Neural progenitor cell (in vitro differentiated cells): Measurements from ENCODE around the gene CHRND. TPM values are rescaled to one million over a fixed set of nuclear protein-coding genes. Genes with fewer than 3 reads are reported as not detected.

Source experiments
- DNase-seq: peaks from one replicate; pipeline ENCODE4 v3.0.0-alpha.2; 2016; ENCODE audit warnings: low spot score
- H2AFZ ChIP-seq: fragments of 200-600 bp; sonication (generic); replicated peaks from 2 replicates; pipeline ENCODE4 v1.6.1; 2016; ENCODE audit warnings: antibody characterized with exemption
- H3F3A ChIP-seq: fragments of 200-600 bp; sonication (generic); 2 replicates; pipeline ENCODE4 v1.6.1; 2016; ENCODE audit warnings: antibody characterized with exemption, low read depth
- H3K27ac ChIP-seq: fragments of 200-600 bp; sonication (generic); 2 replicates; pipeline ENCODE4 v1.5.1; 2016; ENCODE audit warnings: mild to moderate bottlenecking
- H3K27me3 ChIP-seq: fragments of 200-600 bp; sonication (generic); 2 replicates; pipeline ENCODE4 v1.6.1; 2016; ENCODE audit warnings: mild to moderate bottlenecking, moderate library complexity
- H3K36me3 ChIP-seq: fragments of 200-600 bp; sonication (generic); 2 replicates; pipeline ENCODE4 v1.5.1; 2016
- H3K4me1 ChIP-seq: fragments of 200-600 bp; sonication (generic); 2 replicates; pipeline ENCODE4 v1.6.1; 2016; ENCODE audit warnings: mixed run types
- H3K4me2 ChIP-seq: fragments of 200-600 bp; sonication (generic); 2 replicates; pipeline ENCODE4 v1.6.1; 2016
- H3K4me3 ChIP-seq: fragments of 200-600 bp; sonication (generic); 2 replicates; pipeline ENCODE4 v1.5.1; 2016
- H3K79me2 ChIP-seq: fragments of 200-600 bp; sonication (generic); 2 replicates; pipeline ENCODE4 v1.6.1; 2016; ENCODE audit warnings: low read depth
- H3K9ac ChIP-seq: fragments of 200-600 bp; sonication (generic); 2 replicates; pipeline ENCODE4 v1.6.1; 2016
- H3K9me3 ChIP-seq: fragments of 200-600 bp; sonication (generic); 2 replicates; pipeline ENCODE4 v1.5.1; 2016; ENCODE audit warnings: low read depth
- H4K20me1 ChIP-seq: fragments of 200-600 bp; sonication (generic); 2 replicates; pipeline ENCODE4 v1.6.1; 2016; ENCODE audit warnings: low read depth
- H3K27ac Mint-ChIP-seq: 3 replicates; pipeline ENCODE4 v1.8.0; 2021; ENCODE audit warnings: mixed read lengths
- H3K27me3 Mint-ChIP-seq: 2 replicates; pipeline ENCODE4 v1.8.0; 2022; ENCODE audit warnings: low read depth, mild to moderate bottlenecking, inconsistent platforms, moderate library complexity, mixed read lengths; ENCODE audit not compliant: insufficient read depth
- H3K36me3 Mint-ChIP-seq: 3 replicates; pipeline ENCODE4 v1.8.0; 2021; ENCODE audit warnings: mixed read lengths
- H3K4me1 Mint-ChIP-seq: 3 replicates; pipeline ENCODE4 v1.8.0; 2021; ENCODE audit warnings: mixed read lengths
- H3K4me3 Mint-ChIP-seq: 3 replicates; pipeline ENCODE4 v1.8.0; 2021; ENCODE audit warnings: mild to moderate bottlenecking, moderate library complexity, mixed read lengths
- H3K9me3 Mint-ChIP-seq: 3 replicates; pipeline ENCODE4 v1.8.0; 2020; ENCODE audit warnings: mixed read lengths
- CTCF ChIP-seq: fragments of 200-600 bp; sonication (generic); IDR thresholded peaks from 2 replicates; pipeline ENCODE4 v1.5.1; 2017; ENCODE audit warnings: antibody characterized with exemption, mild to moderate bottlenecking
- EZH2 ChIP-seq: fragments of 200-600 bp; sonication (generic); IDR thresholded peaks from 2 replicates; pipeline ENCODE4 v1.6.1; 2017; ENCODE audit warnings: antibody characterized with exemption, mild to moderate bottlenecking, moderate library complexity
- EZH2phosphoT487 ChIP-seq: fragments of 200-600 bp; sonication (generic); IDR thresholded peaks from 2 replicates; pipeline ENCODE4 v1.6.1; 2017; ENCODE audit warnings: antibody characterized with exemption
- total RNA-seq: library from RNA; depleted of rRNA; stranded (reverse); fragments of >200 nt; gene quantifications from 2 replicates; pipeline ENCODE4 v1.2.3, GENCODE V29; 2015; ENCODE audit warnings: low replicate concordance

The CHRND gene
- total RNA-seq, 1 donor from 2014 or later = not detected

DNA sequence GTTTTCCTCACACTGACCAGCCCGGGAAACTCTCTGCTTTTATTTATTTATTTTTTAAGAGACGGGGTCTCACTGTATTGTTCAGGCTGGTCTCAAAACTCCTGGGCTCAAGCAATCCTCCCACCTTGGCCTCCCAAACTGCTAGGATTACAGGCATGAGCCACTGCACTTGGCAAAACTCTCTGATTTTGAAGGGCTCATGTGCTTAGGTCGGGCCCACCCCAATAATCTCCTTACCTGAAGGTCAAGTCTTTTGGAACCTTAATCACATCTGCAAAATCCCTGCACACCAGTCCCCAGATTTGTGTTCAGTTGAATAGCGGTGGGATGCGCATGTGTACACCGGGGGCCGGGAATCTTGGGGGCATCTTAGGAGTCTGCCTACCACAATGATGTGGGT, 30.7 kb upstream of the CHRND start:
- Mint-ChIP-seq H3K4me1 (peaks cover 12% of the 10 kb centered on the region), H3K27me3 (peaks cover 22% of the 10 kb centered on the region), H3K36me3 (no peaks in the 10 kb centered on the region), H3K27ac (no peak overlapping the region), H3K9me3 (peaks cover 3% of the 10 kb centered on the region), H3K4me3 (no peak overlapping the region)
- Histone ChIP-seq H3K27ac (no peak overlapping the region), H2AFZ (no peak overlapping the region), H3K4me3 (no peak overlapping the region), H3K9me3 (no peaks in the 10 kb centered on the region), H3K4me2 (no peak overlapping the region), H3K4me1 (peaks cover 22% of the 10 kb centered on the region), H3K79me2 (no peaks in the 10 kb centered on the region), H3K27me3 (peaks cover 8% of the 10 kb centered on the region), H3K9ac (no peak overlapping the region), H4K20me1 (no peaks in the 10 kb centered on the region), H3F3A (no peaks in the 10 kb centered on the region), H3K36me3 (no peaks in the 10 kb centered on the region)
- no peak for TF ChIP-seq EZH2
- no peak for DNase-seq

- Histone ChIP-seq H3K9ac (no peak overlapping the region), H3K36me3 (no peaks in the 10 kb centered on the region), H3K79me2 (no peaks in the 10 kb centered on the region), H3K4me2 (no peak overlapping the region), H3K9me3 (no peaks in the 10 kb centered on the region), H2AFZ (no peak overlapping the region), H3K27ac (no peak overlapping the region), H4K20me1 (peaks cover 4% of the 10 kb centered on the region), H3F3A (no peaks in the 10 kb centered on the region), H3K27me3 (peaks cover 18% of the 10 kb centered on the region), H3K4me3 (no peak overlapping the region), H3K4me1 (peaks cover 22% of the 10 kb centered on the region)
- H3K9me3 Mint-ChIP-seq = peaks cover 3% of the 10 kb centered on the region
- TF ChIP-seq CTCF (no peak), EZH2 (no peak), EZH2phosphoT487 (no peak)
- peak overlapping the region; percentile 53 for H3K4me3 Mint-ChIP-seq
- no peak overlapping the region for H3K27ac Mint-ChIP-seq
- DNase-seq = no peak
- H3K4me1 Mint-ChIP-seq = peaks cover 22% of the 10 kb centered on the region
- peaks cover 21% of the 10 kb centered on the region for H3K27me3 Mint-ChIP-seq
- H3K36me3 Mint-ChIP-seq = no peaks in the 10 kb centered on the region
Observed at GRCh38 chr2:232496501-232497270, 29.3 kb upstream of the CHRND start.

DNA sequence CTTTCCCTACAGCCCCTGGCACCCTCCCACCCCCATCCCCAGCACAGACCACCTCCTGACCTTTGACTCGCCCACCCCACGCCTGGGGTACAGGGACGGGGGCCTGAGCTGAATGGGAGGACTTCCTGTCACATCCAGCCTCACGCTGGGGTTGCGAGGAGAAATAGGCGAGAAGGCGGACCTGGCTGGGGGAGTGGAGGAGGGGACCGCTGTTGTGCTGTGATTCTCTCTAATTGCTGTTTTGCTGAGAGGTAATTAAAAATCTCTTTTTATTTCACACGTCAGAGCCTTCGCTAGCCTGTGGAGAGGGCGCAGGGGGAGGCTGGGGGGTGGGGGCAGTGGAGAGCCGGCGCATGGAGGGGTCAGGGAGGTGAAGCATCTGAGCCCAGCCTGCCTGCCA, 28.6 kb upstream of the CHRND start:
- Histone ChIP-seq H3K4me3 (no peak overlapping the region), H3F3A (peaks cover 3% of the 10 kb centered on the region), H4K20me1 (peaks cover 10% of the 10 kb centered on the region), H3K27ac (no peak overlapping the region), H3K4me2 (no peak overlapping the region), H3K27me3 (peaks cover 25% of the 10 kb centered on the region), H2AFZ (no peak overlapping the region), H3K9ac (no peak overlapping the region), H3K79me2 (no peaks in the 10 kb centered on the region), H3K36me3 (no peaks in the 10 kb centered on the region), H3K9me3 (no peaks in the 10 kb centered on the region), H3K4me1 (peaks cover 28% of the 10 kb centered on the region)
- Mint-ChIP-seq H3K36me3 (no peaks in the 10 kb centered on the region), H3K4me3 (no peak overlapping the region), H3K9me3 (peaks cover 3% of the 10 kb centered on the region), H3K4me1 (peaks cover 26% of the 10 kb centered on the region), H3K27ac (no peak overlapping the region), H3K27me3 (peaks cover 15% of the 10 kb centered on the region)
- no peak for DNase-seq
- TF ChIP-seq EZH2 (no peak), CTCF (no peak), EZH2phosphoT487 (no peak)

- H3K36me3 Mint-ChIP-seq = no peaks in the 10 kb centered on the region
- TF ChIP-seq EZH2 (no peak), CTCF (no peak), EZH2phosphoT487 (no peak)
Observed at GRCh38 chr2:232498452-232498851, 27.5 kb upstream of the CHRND start.

More at GRCh38 chr2:232498452-232498851, 27.5 kb upstream of the CHRND start:
- no peak for DNase-seq
- no peak overlapping the region for H3K9ac ChIP-seq
- no peaks in the 10 kb centered on the region for H3K36me3 ChIP-seq
- H3K79me2 ChIP-seq = no peaks in the 10 kb centered on the region
- no peak overlapping the region for H3K27ac ChIP-seq
- peaks cover 3% of the 10 kb centered on the region for H3K9me3 Mint-ChIP-seq
- H3K4me1 ChIP-seq = peaks cover 31% of the 10 kb centered on the region
- peaks cover 29% of the 10 kb centered on the region for H3K4me1 Mint-ChIP-seq
- H4K20me1 ChIP-seq = peaks cover 14% of the 10 kb centered on the region
- peaks cover 17% of the 10 kb centered on the region for H3K27me3 Mint-ChIP-seq
- H3K27ac Mint-ChIP-seq = no peak overlapping the region
- H2AFZ ChIP-seq = no peak overlapping the region
- H3F3A ChIP-seq = peaks cover 4% of the 10 kb centered on the region
- H3K4me3 ChIP-seq = no peak overlapping the region
- H3K4me3 Mint-ChIP-seq = no peak overlapping the region
- H3K4me2 ChIP-seq = no peak overlapping the region
- peaks cover 36% of the 10 kb centered on the region for H3K27me3 ChIP-seq
- no peaks in the 10 kb centered on the region for H3K9me3 ChIP-seq
